ENCODE results near the gene SLF2. TPM values are rescaled to one million over a fixed set of nuclear protein-coding genes. Genes with fewer than 3 reads are reported as not detected.

Gene SLF2
- total RNA-seq, 2 experiments from 2014 or later, result 29.0 to 31.9 TPM

- intact Hi-C loops (cut with micrococcal nuclease), result no loop called here
- Mint-ChIP-seq H3K4me1 (ENCODE audit: low read depth) (peaks cover 2% of the 10 kb centered on the region), H3K4me3 (no peak overlapping the region), H3K9me3 (no peaks in the 10 kb centered on the region), H3K27ac (no peak overlapping the region), H3K36me3 (ENCODE audit: low read depth) (no peaks in the 10 kb centered on the region), H3K27me3 (peaks cover 24% of the 10 kb centered on the region)
- DNase-seq, result no peak
- no peak for TF ChIP-seq CTCF (IDR thresholded peaks at IDR 0.05)
- ChIA-PET CTCF (interaction anchor here (1.0 to 2.4 kb wide), 2 partner anchors 15 to 22 kb away, joined by 3 to 7 read pairs; no protein-coding TSS in a partner anchor), POLR2A (no interaction called here)
- no peak for ATAC-seq
Measured at GRCh38 chr10:100894033-100894432, 18.7 kb upstream of the SLF2 start.

GRCh38 chr10:100894589-100895294 is 18.0 kb upstream of the SLF2 start:
- Mint-ChIP-seq H3K27ac (no peak overlapping the region), H3K36me3 (ENCODE audit: low read depth) (no peaks in the 10 kb centered on the region), H3K27me3 (peaks cover 19% of the 10 kb centered on the region), H3K9me3 (no peaks in the 10 kb centered on the region), H3K4me3 (no peak overlapping the region), H3K4me1 (ENCODE audit: low read depth) (peaks cover 2% of the 10 kb centered on the region)
- DNase-seq (no peak), ATAC-seq (no peak)
- POLR2A ChIA-PET, result no interaction called here
- CTCF ChIA-PET, result interaction anchor here (1.2 to 2.4 kb wide), 2 partner anchors 16 to 247 kb away, joined by 3 to 7 read pairs; no protein-coding TSS in a partner anchor
- intact Hi-C loops (cut with micrococcal nuclease), result no loop called here
- TF ChIP-seq CTCF (IDR thresholded peaks at IDR 0.05), result no peak

GRCh38 chr10:100895346-100895745 is 17.4 kb upstream of the SLF2 start:
- Mint-ChIP-seq H3K27me3 (peaks cover 20% of the 10 kb centered on the region), H3K9me3 (no peaks in the 10 kb centered on the region), H3K27ac (no peak overlapping the region), H3K4me1 (ENCODE audit: low read depth) (peaks cover 2% of the 10 kb centered on the region), H3K4me3 (no peak overlapping the region), H3K36me3 (ENCODE audit: low read depth) (no peaks in the 10 kb centered on the region)
- DNase-seq (no peak), ATAC-seq (no peak)
- intact Hi-C loops (cut with micrococcal nuclease), result no loop called here
- ChIA-PET CTCF (interaction anchor here (1.2 to 2.4 kb wide), 2 partner anchors 17 to 247 kb away, joined by 3 to 7 read pairs; no protein-coding TSS in a partner anchor), POLR2A (no interaction called here)
- TF ChIP-seq CTCF (IDR thresholded peaks at IDR 0.05), result no peak

GRCh38 chr10:100895896-100896295 is 16.9 kb upstream of the SLF2 start:
- H3K27ac Mint-ChIP-seq, result no peak overlapping the region
- intact Hi-C loops (cut with micrococcal nuclease), result no loop called here
- H3K9me3 Mint-ChIP-seq, result no peaks in the 10 kb centered on the region
- POLR2A ChIA-PET, result no interaction called here
- H3K36me3 Mint-ChIP-seq (ENCODE audit: low read depth), result no peaks in the 10 kb centered on the region
- ATAC-seq (no peak), DNase-seq (no peak)
- H3K4me3 Mint-ChIP-seq, result no peak overlapping the region
- CTCF ChIA-PET, result interaction anchor here (1.2 kb wide), 1 partner anchor 246 kb away, joined by 3 read pairs; no protein-coding TSS in a partner anchor
- H3K4me1 Mint-ChIP-seq (ENCODE audit: low read depth), result peaks cover 2% of the 10 kb centered on the region
- peaks cover 20% of the 10 kb centered on the region for H3K27me3 Mint-ChIP-seq
- no peak for TF ChIP-seq CTCF (IDR thresholded peaks at IDR 0.05)

- ATAC-seq, result no peak
- CTCF ChIA-PET, result interaction anchor here (0.6 kb wide), 1 partner anchor 11 kb away, joined by 3 read pairs; no protein-coding TSS in a partner anchor
- intact Hi-C loops (cut with micrococcal nuclease), result no loop called here
- DNase-seq, result no peak
- Mint-ChIP-seq H3K4me3 (no peak overlapping the region), H3K9me3 (no peaks in the 10 kb centered on the region), H3K36me3 (ENCODE audit: low read depth) (no peaks in the 10 kb centered on the region), H3K4me1 (ENCODE audit: low read depth) (peaks cover 2% of the 10 kb centered on the region), H3K27me3 (peaks cover 20% of the 10 kb centered on the region), H3K27ac (no peak overlapping the region)
- POLR2A ChIA-PET, result interaction anchor here (0.6 kb wide), 1 partner anchor 805 kb away, joined by 3 read pairs; no protein-coding TSS in a partner anchor
- no peak for TF ChIP-seq CTCF (IDR thresholded peaks at IDR 0.05)
Measured at GRCh38 chr10:100896876-100897461, 15.8 kb upstream of the SLF2 start.

Data from activated CD8-positive, alpha-beta T cell treated with anti-CD3 and anti-CD28 coated beads for 36 hours (primary cell).